ENCODE data around the gene ARHGAP24.

- TF ChIP-seq REST (IDR thresholded peaks at IDR 0.05; ENCODE audit: low read depth) (no peak), CEBPB (IDR thresholded peaks at IDR 0.05) (no peak)
These were observed 35.7 kb downstream of the ARHGAP24 start for GRCh38 chr4:85510632-85510984.
